Heart right ventricle (tissue), 16 donors: ENCODE measurements around the gene PLA2G4A. TPM values are rescaled to one million over a fixed set of nuclear protein-coding genes. Genes with fewer than 3 reads are reported as not detected.

ENCODE experiments used
- ATAC-seq, 8 donors: fragments of 200-7000 bp; cut with Tn5 transposase; one replicate each; pipeline ENCODE4 v1.9.1; 2020; ENCODE audit warnings: mild to moderate bottlenecking in 8 of 8, moderate library complexity in 8 of 8, moderate number of reproducible peaks in 1 of 8
- DNase-seq, 2 donors: peaks; one replicate each; pipeline ENCODE4 v3.0.0-alpha.2; 2020
- H3K27ac ChIP-seq, 10 donors: fragments of 200-600 bp; sonication (generic) in 2 of 10; one replicate each; pipeline versions ENCODE4 v1.5.0 to v1.8.0; 2020 to 2022; ENCODE audit warnings: mild to moderate bottlenecking in 3 of 10
- H3K27me3 ChIP-seq, 7 donors: fragments of 200-600 bp; one replicate each; pipeline ENCODE4 v1.8.0; 2021 to 2022; ENCODE audit warnings: mild to moderate bottlenecking in 2 of 7
- H3K36me3 ChIP-seq, 9 donors: fragments of 200-600 bp; sonication (generic) in 1 of 9; one replicate each; pipeline versions ENCODE4 v1.5.0 to v1.8.0; 2020 to 2022; ENCODE audit warnings: mild to moderate bottlenecking in 2 of 9
- H3K4me1 ChIP-seq, 9 donors: fragments of 200-600 bp; sonication (generic) in 1 of 9; one replicate each; pipeline versions ENCODE4 v1.5.0 to v1.8.0; 2020 to 2022; ENCODE audit warnings: mild to moderate bottlenecking in 4 of 9
- H3K4me3 ChIP-seq, 10 donors: fragments of 200-600 bp; sonication (generic) in 2 of 10; one replicate each; pipeline versions ENCODE4 v1.5.0 to v1.8.0; 2020 to 2022; ENCODE audit warnings: mild to moderate bottlenecking in 7 of 10, moderate library complexity in 2 of 10
- H3K9me3 ChIP-seq, 11 donors: fragments of 200-600 bp in 10 of 11; sonication (generic) in 2 of 11; one replicate each; pipeline versions ENCODE4 v1.5.0 to v1.8.0; 2013 to 2022; ENCODE audit warnings: mild to moderate bottlenecking in 2 of 11, control low read depth in 1 of 11, moderate library complexity in 1 of 11
- WGBS, 2 donors: extraction: QIAGEN DNeasy Blood & Tissue Kit; methylation state at CpG; one replicate each; pipeline ENCODE4 v1.1.7; 2013; ENCODE audit warnings: inconsistent platforms in 1 of 2; 5-methylcytosine and 5-hydroxymethylcytosine counted together
- intact Hi-C, 10 donors: fragments of 100-400 bp; cut with DNase I; formaldehyde crosslinking; loops; one replicate each; pipeline versions ENCODE4 v1.11.1 to v1.14.2; 2022
- polyA plus RNA-seq, 2 donors: library from polyadenylated mRNA; stranded (reverse); fragments of 200-250 nt; gene quantifications; one replicate each; pipeline ENCODE4 v1.2.3, GENCODE V29; 2013
- total RNA-seq, 10 donors: library from RNA; stranded (reverse); fragmentation: NEBNext Ultra II Directional in 3 of 10; extraction: Animal tissue kit (Norgen Biotek cat#: 25700) in 3 of 10; gene quantifications; one replicate each; pipeline versions ENCODE4 v1.2.1 to v1.2.4, GENCODE V29; 2021 to 2023
- TF ChIP-seq, protein P1 (sequence below), 9 donors: fragments of 200-600 bp; sonication (generic) in 2 of 9; IDR thresholded peaks; one replicate each; pipeline versions ENCODE4 v1.5.0 to v1.8.0; 2021 to 2022; ENCODE audit warnings: antibody characterized with exemption in 9 of 9, mild to moderate bottlenecking in 5 of 9, moderate library complexity in 1 of 9
- donor health status: Arrhythmogenic right ventricular cardiomyopathy.
- donor health status: ischemic (EF 13 %, LVEDD 7.1; RV severe dilation, severe dysfunction).
- donor health status: healthy with polysubstance abuse.
- donor health status: DM: no; HTN: yes; CAD: no.
- donor health status: DM: no; HTN: no; CAD: no.
- donor health status: ischemic (EF 25% LVEDD 6.9; RV normal size, moderate dysfunction).
- donor health status: ischemic (EF 25% LVEDD 5.7; RV mildly dilated, moderate dysfunction).
- donor health status: healthy.
- donor health status: DM: yes; HTN: yes; CAD: no.
- donor health status: Ischemic cardiomyopathy.
- donor health status: ischemic (EF 35%, LVEDD 5.7; RV mildly dilated, moderate dysfunction).
- donor health status: nonischemic (EF 11% LVEDD 7.7; RV severe dilation, severe dysfunction).
- donor health status: DM: yes; HTN: yes; CAD: no.
- donor health status: PGD.
- donor health status: ischemic (EF 29% LVEDD 5.4; RV normal size, mild dysfunction).
- donor health status: nonischemic (EF 23%, LVEDD 6.1; RV moderate dilation, normal function).

The PLA2G4A gene
- total and polyA plus RNA-seq, 12 donors: 0.85 to 2.7 (median 1.9) TPM

DNA sequence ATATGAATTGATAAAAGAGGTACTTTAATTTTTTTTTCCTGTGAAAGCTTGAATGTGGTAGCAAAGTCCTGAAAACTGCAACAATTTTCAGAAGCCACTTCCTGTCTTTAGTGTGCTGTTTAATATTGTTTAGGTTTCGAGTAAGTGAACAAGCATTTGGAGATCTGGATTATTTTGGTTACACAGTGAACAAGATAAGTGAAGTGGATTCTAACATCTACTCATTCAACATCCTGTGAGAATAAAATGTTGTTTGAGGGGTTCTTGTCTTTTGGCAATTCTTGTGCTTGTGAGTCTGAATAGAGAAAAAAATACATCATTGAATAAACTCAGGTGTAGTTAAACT, 35.2 kb upstream of the PLA2G4A start:
- DNase-seq (no peak), ATAC-seq (no peak)
- 34 to 63% methylated on average over 1 of the region's 1 CpG for WGBS, 2 donors
- Histone ChIP-seq H3K27ac (no peak overlapping the region), H3K9me3 (no peaks in the 10 kb centered on the region), H3K4me1 (no peaks in the 10 kb centered on the region), H3K27me3 (no peaks in the 10 kb centered on the region), H3K4me3 (no peak overlapping the region), H3K36me3 (no peaks in the 10 kb centered on the region)
- TF ChIP-seq, protein P1, sequence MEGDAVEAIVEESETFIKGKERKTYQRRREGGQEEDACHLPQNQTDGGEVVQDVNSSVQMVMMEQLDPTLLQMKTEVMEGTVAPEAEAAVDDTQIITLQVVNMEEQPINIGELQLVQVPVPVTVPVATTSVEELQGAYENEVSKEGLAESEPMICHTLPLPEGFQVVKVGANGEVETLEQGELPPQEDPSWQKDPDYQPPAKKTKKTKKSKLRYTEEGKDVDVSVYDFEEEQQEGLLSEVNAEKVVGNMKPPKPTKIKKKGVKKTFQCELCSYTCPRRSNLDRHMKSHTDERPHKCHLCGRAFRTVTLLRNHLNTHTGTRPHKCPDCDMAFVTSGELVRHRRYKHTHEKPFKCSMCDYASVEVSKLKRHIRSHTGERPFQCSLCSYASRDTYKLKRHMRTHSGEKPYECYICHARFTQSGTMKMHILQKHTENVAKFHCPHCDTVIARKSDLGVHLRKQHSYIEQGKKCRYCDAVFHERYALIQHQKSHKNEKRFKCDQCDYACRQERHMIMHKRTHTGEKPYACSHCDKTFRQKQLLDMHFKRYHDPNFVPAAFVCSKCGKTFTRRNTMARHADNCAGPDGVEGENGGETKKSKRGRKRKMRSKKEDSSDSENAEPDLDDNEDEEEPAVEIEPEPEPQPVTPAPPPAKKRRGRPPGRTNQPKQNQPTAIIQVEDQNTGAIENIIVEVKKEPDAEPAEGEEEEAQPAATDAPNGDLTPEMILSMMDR (IDR thresholded peaks at IDR 0.05): no peak
- intact Hi-C loops: no loop called here

DNA sequence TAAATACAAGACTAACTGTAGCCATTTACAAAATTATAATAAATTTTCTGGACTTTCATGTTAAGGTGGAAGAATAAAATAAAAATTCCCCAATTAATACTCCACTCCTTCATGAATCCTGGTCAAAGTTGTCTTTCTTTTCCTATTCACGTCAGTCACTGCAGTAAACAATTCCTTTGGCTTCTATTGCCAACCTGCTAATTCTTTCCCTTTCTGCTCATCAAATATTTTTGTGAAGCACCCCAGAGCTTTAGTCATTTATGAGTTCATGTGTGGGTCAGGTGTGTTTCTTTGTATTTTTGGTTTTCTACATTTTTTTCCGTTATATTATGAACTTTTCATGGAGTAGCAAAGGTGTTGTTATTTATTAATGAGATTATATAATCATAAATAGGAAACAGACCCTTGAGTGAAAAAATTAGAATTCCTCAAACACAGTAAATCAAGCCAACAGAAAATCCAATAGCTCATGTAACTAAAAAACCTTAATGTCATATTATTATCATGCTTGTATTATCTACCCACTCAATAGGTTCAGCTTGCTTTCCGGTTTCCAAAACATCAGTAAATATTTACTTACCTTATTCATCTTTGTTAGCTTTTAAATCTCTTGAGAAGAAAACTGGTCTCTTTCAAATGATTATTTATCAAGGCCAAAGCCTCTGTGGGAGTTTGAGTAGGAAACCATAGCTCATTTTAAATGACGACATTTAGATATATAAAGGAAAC, 29.6 kb upstream of the PLA2G4A start:
- TF ChIP-seq, protein P1 (IDR thresholded peaks at IDR 0.05): no peak
- intact Hi-C loops: no loop called here
- H3K27me3 ChIP-seq: no peaks in the 10 kb centered on the region
- no peak overlapping the region for H3K4me3 ChIP-seq
- ATAC-seq (no peak), DNase-seq (no peak)
- no peak overlapping the region for H3K27ac ChIP-seq
- no peaks in the 10 kb centered on the region for H3K36me3 ChIP-seq
- H3K9me3 ChIP-seq: no peaks in the 10 kb centered on the region
- H3K4me1 ChIP-seq: no peaks in the 10 kb centered on the region
- 63 to 66% methylated on average over 4 of the region's 4 CpGs for WGBS, 2 donors

DNA sequence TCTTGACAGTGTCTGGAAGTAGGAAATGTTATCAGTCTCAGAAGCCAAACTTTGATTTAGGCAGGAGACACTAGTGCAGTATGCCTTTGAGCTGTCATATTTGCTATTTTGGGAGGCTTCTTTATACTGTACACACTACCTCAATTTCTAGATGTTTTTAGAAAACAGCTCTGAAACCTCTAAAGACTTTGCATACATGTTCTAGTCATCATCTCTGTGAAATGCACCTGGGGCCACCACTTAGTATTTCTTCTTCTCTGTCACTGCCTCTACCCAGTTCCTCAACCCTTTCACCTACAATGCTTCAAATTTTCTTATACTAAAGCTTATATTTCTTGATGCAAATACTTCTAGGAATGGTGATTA, 29.1 kb upstream of the PLA2G4A start:
- no peak overlapping the region for H3K4me3 ChIP-seq
- no peaks in the 10 kb centered on the region for H3K9me3 ChIP-seq
- no peaks in the 10 kb centered on the region for H3K4me1 ChIP-seq
- DNase-seq (no peak), ATAC-seq (no peak)
- TF ChIP-seq, protein P1 (IDR thresholded peaks at IDR 0.05): no peak
- no peak overlapping the region for H3K27ac ChIP-seq
- intact Hi-C loops: loop anchor here in 1 of 10 donors (10.0 kb wide), 1 partner anchor 195 kb away; no protein-coding TSS in a partner anchor
- no peaks in the 10 kb centered on the region for H3K27me3 ChIP-seq
- no peaks in the 10 kb centered on the region for H3K36me3 ChIP-seq

DNA sequence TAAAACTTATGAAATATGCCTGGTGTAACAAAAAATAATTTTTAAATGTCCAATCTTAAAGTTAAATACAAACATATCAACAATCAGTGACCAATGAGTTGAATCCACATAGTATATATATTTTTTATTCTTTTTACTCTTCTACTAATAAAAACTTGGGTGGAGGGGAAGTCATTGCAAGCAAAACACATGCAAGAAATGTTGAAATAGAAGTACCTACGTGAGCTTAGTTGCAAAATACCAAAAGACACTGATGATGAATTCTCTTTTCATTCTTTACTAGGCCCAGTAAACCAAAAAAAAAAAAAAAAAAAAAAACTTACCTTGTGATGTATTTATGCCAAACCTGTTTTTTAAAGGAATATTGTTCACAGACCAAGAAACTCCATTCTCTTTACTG, 26.4 kb upstream of the PLA2G4A start:
- intact Hi-C loops: loop anchor here in 1 of 10 donors (10.0 kb wide), 1 partner anchor 198 kb away; no protein-coding TSS in a partner anchor
- Histone ChIP-seq H3K4me3 (no peak overlapping the region), H3K4me1 (no peaks in the 10 kb centered on the region), H3K27me3 (no peaks in the 10 kb centered on the region), H3K27ac (no peak overlapping the region), H3K36me3 (no peaks in the 10 kb centered on the region), H3K9me3 (no peaks in the 10 kb centered on the region)
- DNase-seq (no peak), ATAC-seq (no peak)
- TF ChIP-seq, protein P1 (IDR thresholded peaks at IDR 0.05): no peak
- WGBS, 2 donors: 76 to 85% methylated on average over 1 of the region's 1 CpG
